OCI-LY1 (cell line): Measurements from ENCODE around the gene SLC16A6.

ENCODE experiments used
- EZH2 ChIP-seq: fragments of 200-600 bp; sonication (generic), shearing (Covaris generic); IDR thresholded peaks from 2 replicates; pipeline ENCODE4 v1.8.0; 2017; ENCODE audit warnings: borderline replicate concordance, mixed run types, mild to moderate bottlenecking, antibody characterized with exemption, low read length, moderate library complexity, mixed read lengths
- TF ChIP-seq, protein P1 (sequence below): fragments of 200-600 bp; sonication (generic), shearing (Covaris generic); IDR thresholded peaks from 2 replicates; pipeline ENCODE4 v1.5.1; 2017; ENCODE audit warnings: mild to moderate bottlenecking, antibody characterized with exemption, low read length, moderate library complexity, mixed read lengths

DNA sequence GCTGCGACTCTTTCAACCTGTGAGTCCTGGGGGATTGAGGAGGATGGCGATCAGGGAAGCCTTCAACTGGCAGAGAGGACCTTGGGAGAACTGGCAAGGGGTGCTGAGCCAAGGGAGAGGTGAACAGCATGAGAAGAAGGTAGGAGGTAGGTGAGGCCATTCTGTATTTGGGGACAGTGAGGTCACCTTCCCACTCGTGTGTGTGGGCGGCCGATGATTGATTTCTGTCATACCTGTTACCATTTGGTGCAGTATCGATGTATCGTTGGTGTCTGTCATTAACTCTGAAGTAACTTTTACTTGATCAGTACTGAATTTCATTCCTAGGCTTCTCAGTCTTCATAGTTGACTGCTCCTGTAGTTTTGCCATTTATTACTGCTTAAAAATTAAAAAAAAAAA, 4.2 kb upstream of the SLC16A6 start:
- TF ChIP-seq, protein P1, sequence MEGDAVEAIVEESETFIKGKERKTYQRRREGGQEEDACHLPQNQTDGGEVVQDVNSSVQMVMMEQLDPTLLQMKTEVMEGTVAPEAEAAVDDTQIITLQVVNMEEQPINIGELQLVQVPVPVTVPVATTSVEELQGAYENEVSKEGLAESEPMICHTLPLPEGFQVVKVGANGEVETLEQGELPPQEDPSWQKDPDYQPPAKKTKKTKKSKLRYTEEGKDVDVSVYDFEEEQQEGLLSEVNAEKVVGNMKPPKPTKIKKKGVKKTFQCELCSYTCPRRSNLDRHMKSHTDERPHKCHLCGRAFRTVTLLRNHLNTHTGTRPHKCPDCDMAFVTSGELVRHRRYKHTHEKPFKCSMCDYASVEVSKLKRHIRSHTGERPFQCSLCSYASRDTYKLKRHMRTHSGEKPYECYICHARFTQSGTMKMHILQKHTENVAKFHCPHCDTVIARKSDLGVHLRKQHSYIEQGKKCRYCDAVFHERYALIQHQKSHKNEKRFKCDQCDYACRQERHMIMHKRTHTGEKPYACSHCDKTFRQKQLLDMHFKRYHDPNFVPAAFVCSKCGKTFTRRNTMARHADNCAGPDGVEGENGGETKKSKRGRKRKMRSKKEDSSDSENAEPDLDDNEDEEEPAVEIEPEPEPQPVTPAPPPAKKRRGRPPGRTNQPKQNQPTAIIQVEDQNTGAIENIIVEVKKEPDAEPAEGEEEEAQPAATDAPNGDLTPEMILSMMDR: no peak
- TF ChIP-seq EZH2: no peak
